ENCODE results near the gene SPTSSB.

Gene SPTSSB

DNA sequence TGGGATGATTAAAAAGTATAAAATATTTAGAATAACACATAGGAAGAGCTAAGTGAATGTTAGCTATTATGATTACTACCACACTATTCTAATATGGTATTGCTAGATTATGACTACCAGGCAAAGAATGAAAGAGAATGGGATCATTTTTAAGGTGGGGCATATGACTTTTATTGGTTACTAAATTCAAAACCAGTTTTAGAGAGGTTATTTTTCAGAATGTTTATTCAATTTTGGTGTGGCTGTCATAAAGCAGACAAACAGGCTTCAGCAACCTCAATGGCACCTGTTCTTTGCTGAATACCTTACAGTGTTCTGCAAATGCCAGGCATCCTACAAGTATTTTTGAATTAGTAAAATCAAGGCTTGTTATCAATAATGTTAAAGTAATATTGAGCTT lies 12.8 kb downstream of the SPTSSB start:
- no peak for TF ChIP-seq CTCF (IDR thresholded peaks at IDR 0.05; ENCODE audit: low read depth, low read length)
- Histone ChIP-seq H3K4me3 (ENCODE audit: low read depth, low read length) (no peak overlapping the region), H3K9me3 (no peaks in the 10 kb centered on the region), H3K36me3 (no peaks in the 10 kb centered on the region), H3K4me1 (no peaks in the 10 kb centered on the region), H3K27me3 (no peaks in the 10 kb centered on the region)
- DNase-seq = no peak

- TF ChIP-seq CTCF (IDR thresholded peaks at IDR 0.05; ENCODE audit: low read depth, low read length) = no peak
- no peak overlapping the region for H3K4me3 ChIP-seq (ENCODE audit: low read depth, low read length)
- no peaks in the 10 kb centered on the region for H3K4me1 ChIP-seq
- no peaks in the 10 kb centered on the region for H3K36me3 ChIP-seq
- no peak for DNase-seq
- no peaks in the 10 kb centered on the region for H3K9me3 ChIP-seq
- H3K27me3 ChIP-seq = no peaks in the 10 kb centered on the region
These were observed 15.0 kb downstream of the SPTSSB start for GRCh38 chr3:161356287-161356686.

GRCh38 chr3:161355508-161355907 lies 15.8 kb downstream of the SPTSSB start:
- Histone ChIP-seq H3K27me3 (no peaks in the 10 kb centered on the region), H3K4me1 (no peaks in the 10 kb centered on the region), H3K36me3 (no peaks in the 10 kb centered on the region), H3K4me3 (ENCODE audit: low read depth, low read length) (no peak overlapping the region), H3K9me3 (no peaks in the 10 kb centered on the region)
- DNase-seq = no peak
- TF ChIP-seq CTCF (IDR thresholded peaks at IDR 0.05; ENCODE audit: low read depth, low read length) = no peak

DNA sequence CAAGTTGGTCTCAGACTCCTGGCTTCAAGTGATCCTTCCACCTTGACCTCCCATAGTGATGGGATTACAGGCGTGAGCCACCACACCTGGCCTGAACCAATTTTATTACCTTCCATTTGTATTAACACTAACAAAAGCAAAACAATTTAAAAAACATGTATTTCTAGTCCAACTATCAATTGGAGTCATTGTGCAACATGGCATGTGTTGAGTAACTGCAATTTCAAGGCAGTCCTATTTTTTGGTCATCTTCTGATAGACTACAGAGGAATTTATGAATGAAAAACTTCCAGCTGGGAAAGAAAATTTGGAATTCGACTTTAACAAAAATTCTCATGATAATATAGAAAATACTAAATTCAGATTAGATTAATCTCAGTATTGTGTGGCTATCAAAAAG lies 16.8 kb downstream of the SPTSSB start:
- no peaks in the 10 kb centered on the region for H3K36me3 ChIP-seq
- DNase-seq = no peak
- H3K9me3 ChIP-seq = no peaks in the 10 kb centered on the region
- H3K4me3 ChIP-seq (ENCODE audit: low read depth, low read length) = no peak overlapping the region
- H3K27me3 ChIP-seq = no peaks in the 10 kb centered on the region
- TF ChIP-seq CTCF (IDR thresholded peaks at IDR 0.05; ENCODE audit: low read depth, low read length) = no peak
- no peaks in the 10 kb centered on the region for H3K4me1 ChIP-seq

- H3K9me3 ChIP-seq = no peaks in the 10 kb centered on the region
- H3K4me1 ChIP-seq = no peaks in the 10 kb centered on the region
- TF ChIP-seq CTCF (IDR thresholded peaks at IDR 0.05; ENCODE audit: low read depth, low read length) = no peak
- no peak for DNase-seq
- no peak overlapping the region for H3K4me3 ChIP-seq (ENCODE audit: low read depth, low read length)
- H3K36me3 ChIP-seq = no peaks in the 10 kb centered on the region
- H3K27me3 ChIP-seq = no peaks in the 10 kb centered on the region
These were observed 20.0 kb downstream of the SPTSSB start for GRCh38 chr3:161351330-161351729.

- Histone ChIP-seq H3K27me3 (no peaks in the 10 kb centered on the region), H3K9me3 (no peaks in the 10 kb centered on the region), H3K4me1 (no peaks in the 10 kb centered on the region), H3K36me3 (no peaks in the 10 kb centered on the region), H3K4me3 (ENCODE audit: low read depth, low read length) (no peak overlapping the region)
- DNase-seq = no peak
- TF ChIP-seq CTCF (IDR thresholded peaks at IDR 0.05; ENCODE audit: low read depth, low read length) = no peak
These were observed 20.4 kb downstream of the SPTSSB start for GRCh38 chr3:161350916-161351315.
